HPDE6-E6E7 (cell line): Measurements from ENCODE around the gene MAK.
"Not testable (repeated sequence)": the region's sequence is repeated elsewhere in the genome, so short reads cannot be mapped to it uniquely, and the experiment has no call there.

Source experiments
- DNase-seq: peaks from one replicate; pipeline ENCODE4 v3.0.0; 2011; ENCODE audit warnings: missing footprints; ENCODE audit errors: extremely low spot score

Gene MAK

GRCh38 chr6:10725044-10725443 lies 113.3 kb downstream of the MAK start:
- no peak for DNase-seq

GRCh38 chr6:10723567-10723881 lies 114.8 kb downstream of the MAK start:
- no peak for DNase-seq

- peak; percentile 96 for DNase-seq
Observed at GRCh38 chr6:10722820-10723566, 115.3 kb downstream of the MAK start, which contains the start of gene TMEM14C. TMEM14C (plus strand) TSS chr6:10723070; CDS start chr6:10724614, 1,544 bp downstream.

DNA sequence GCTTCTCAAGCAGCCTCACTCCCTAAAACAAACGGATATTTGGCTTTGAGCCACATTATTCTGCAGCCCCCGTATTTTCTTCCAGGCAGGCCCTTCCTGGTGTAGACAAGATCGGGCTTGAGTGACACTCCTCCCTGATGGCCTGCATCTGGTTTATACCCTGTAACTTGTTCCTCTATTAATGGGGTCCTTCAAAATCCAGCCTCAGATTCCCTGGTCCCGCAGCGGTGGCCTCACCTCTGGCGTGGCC lies 115.8 kb downstream of the MAK start:
- no peak for DNase-seq

DNA sequence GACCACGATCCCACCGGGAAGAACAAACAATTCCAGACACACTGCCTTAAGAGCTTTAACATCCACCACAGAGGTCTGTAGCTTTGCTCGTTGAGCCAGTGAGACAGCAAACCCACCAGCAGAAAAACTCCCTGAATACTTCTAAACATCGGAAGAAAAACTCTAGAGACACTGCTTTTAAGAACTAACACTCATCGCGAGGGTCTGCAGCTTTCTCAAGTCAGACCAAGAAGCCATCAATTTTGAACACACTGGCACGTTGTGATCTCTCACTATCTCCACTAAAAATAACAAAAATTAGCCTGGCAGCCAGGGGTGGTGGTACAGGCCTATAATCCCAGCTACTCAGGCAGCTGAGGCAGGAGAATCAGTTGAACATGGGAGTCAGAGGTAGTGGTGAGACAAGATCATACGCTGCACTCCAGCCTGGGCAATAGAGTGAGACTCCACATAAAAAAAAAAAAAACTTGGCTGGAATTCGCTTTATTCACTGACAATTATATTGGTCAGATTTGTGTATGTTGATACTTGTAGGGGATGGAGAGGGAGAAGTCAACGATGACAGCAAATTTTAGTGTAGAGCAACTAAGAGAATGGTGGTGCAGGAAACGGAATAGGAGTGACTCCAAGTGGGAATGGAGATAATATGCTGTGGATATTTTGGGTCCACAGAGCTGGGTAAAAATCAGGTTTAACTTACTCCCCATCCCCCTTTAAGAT lies 116.3 kb downstream of the MAK start:
- no peak for DNase-seq

- not testable (repeated sequence) for DNase-seq
Observed at GRCh38 chr6:10720960-10721849, 117.1 kb downstream of the MAK start.

DNA sequence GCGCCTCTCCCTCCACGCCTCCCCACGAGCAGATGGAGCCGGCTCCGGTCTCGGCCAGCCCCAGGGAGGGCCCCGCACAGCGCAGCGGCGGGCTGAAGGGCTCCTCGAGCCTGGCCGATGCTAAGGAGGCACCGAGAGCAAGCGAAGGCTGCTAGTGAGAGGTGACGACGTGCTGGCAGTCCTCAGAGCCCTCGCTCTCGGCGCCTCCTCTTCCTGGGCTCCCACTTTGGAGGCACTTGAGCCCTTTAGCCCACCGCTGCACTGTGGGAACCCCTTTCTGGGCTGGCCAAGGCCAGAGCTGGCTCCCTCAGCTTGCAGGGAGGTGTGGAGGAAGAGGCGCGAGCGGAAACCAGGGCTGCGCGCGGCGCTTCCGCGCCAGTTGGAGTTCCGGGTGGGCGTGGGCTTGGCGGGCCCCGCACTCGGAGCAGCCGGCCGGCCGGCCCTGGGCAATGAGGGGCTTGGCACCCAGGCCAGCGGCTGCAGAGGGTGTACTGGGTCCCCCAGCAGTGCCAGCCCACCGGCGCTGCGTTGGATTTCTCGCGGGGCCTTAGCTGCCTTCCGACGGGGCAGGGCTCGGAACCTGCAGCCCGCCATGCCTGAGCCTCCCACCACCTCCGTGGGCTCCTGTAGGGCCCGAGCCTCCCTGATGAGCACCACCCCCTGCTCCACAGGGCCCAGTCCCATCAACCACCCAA lies 117.9 kb downstream of the MAK start:
- DNase-seq: no peak

DNA sequence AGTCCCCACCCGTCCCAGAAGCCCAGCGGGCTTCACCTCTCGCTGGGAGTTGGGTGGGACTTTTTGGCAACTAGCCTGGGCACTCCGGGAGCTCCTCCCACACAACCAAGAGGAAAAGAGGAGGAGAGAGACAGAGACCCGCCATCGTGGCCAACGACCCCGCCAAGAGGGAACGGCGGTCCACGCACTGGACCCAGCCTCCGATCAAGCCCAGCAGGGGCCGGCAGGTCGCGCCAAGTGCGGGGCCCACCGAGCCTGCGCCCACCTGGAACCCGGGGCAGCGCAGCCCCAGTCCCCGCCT lies 118.4 kb downstream of the MAK start:
- no peak for DNase-seq

DNA sequence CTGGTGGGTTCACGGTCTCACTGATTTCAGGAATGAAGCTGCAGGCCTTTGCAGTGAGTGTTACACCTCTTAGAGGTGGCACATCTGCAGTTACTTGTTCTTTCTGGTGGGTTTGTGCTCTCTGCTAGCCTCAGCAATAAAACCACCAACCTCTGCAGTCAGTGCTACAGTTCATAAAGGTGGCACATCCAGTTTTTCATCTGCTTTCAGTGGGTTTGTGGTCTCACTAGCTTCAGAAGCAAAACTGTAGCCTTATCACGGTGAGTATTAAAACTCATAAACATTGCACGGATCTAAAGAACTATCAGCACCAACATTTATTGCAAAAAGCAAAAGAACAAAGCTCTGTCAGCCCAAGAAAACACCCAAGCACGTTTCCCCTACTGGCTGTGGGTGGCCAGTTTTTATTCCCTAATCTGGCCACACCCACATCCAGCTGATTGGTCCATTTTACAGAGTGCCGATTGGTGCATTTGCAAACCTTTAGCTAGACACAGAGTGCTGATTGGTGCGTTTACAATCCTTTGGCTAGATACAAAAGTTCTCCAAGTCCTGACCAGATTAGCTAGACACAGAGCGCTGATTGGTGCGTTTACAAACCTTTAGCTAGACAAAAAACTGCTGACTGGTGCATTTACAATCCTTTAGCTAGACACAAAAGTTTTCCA lies 118.9 kb downstream of the MAK start:
- no peak for DNase-seq

- DNase-seq: no peak
Observed at GRCh38 chr6:10713962-10714361, 124.4 kb downstream of the MAK start.
